HepG2 (cell line): ENCODE measurements around the gene TOGARAM1. TPM values are rescaled to one million over a fixed set of nuclear protein-coding genes. Genes with fewer than 3 reads are reported as not detected.

Experiments
- ATAC-seq: fragments of 200-7000 bp; cut with Tn5 transposase; 3 replicates; pipeline ENCODE4 v1.9.1; 2020; ENCODE audit warnings: mild to moderate bottlenecking, moderate library complexity
- BruUV-seq: library from RNA; stranded (reverse); fragments of 400-500 nt; replicated peaks from 2 replicates; lab custom pipeline; 2021; lab: Mats Ljungman, UMichigan
- CTCF ChIA-PET: fragments of 300-600 bp; formaldehyde crosslinking; extraction: SDS; loops from one replicate; lab custom pipeline; 2021; ENCODE audit warnings: low total read pairs, inconsistent platforms, low intra/inter-chr PET ratio; lab: Yijun Ruan, JAX
- POLR2A ChIA-PET: fragments of 350-600 bp; sonication (Branson Sonifier 250); formaldehyde crosslinking; loops from one replicate; lab custom pipeline; 2020; ENCODE audit warnings: antibody characterized with exemption, inconsistent platforms; lab: Yijun Ruan, JAX
- DNase-seq: peaks from one replicate; pipeline ENCODE4 v3.0.0-alpha.2; 2015; ENCODE audit warnings: low spot score
- FAIRE-seq: peaks from 3 replicates; lab custom pipeline; 2011; peaks lifted over from hg19 to GRCh38; lab: Jason Lieb, UNC
- H2AFZ ChIP-seq: one replicate; pipeline ENCODE4 v1.6.1; 2011; ENCODE audit warnings: low read length, inconsistent platforms
- H3K27ac ChIP-seq: fragments of 300-600 bp; 3 replicates; pipeline ENCODE4 v1.8.0; 2011; ENCODE audit warnings: mixed run types, mild to moderate bottlenecking, mixed read lengths, low read length, inconsistent platforms; ENCODE audit not compliant: insufficient read depth; ENCODE audit errors: extremely low read length
- H3K27me3 ChIP-seq, 2 experiments: fragments of 200-600 bp in 1 of 2; 2 replicates in 1 of 2; 3 replicates in 1 of 2; pipeline versions ENCODE4 v1.6.0 to v1.8.0; 2011; ENCODE audit warnings: low read length in 2 of 2, mild to moderate bottlenecking in 2 of 2, moderate library complexity in 2 of 2, inconsistent platforms in 1 of 2; ENCODE audit not compliant: insufficient read depth in 2 of 2, control insufficient read depth in 1 of 2
- H3K36me3 ChIP-seq, 2 experiments: fragments of 200-600 bp in 1 of 2; replicated peaks in 1 of 2; 2 replicates in 1 of 2; 3 replicates in 1 of 2; pipeline versions ENCODE4 v1.5.1 to v1.8.0; 2011; ENCODE audit warnings: low read length in 2 of 2, inconsistent platforms in 1 of 2; ENCODE audit not compliant: insufficient read depth in 2 of 2, control insufficient read depth in 1 of 2
- H3K4me1 ChIP-seq: 2 replicates; pipeline ENCODE4 v1.5.1; 2012; ENCODE audit warnings: low read length, inconsistent platforms; ENCODE audit not compliant: insufficient read depth
- H3K4me2 ChIP-seq: 2 replicates; pipeline ENCODE4 v1.6.0; 2011; ENCODE audit warnings: low read depth, low read length, inconsistent platforms
- H3K4me3 ChIP-seq, 3 experiments: fragments of 200-600 bp in 1 of 3; sonication (generic), shearing (Covaris generic) in 1 of 3; replicated peaks in 1 of 3; 2 replicates each; pipeline ENCODE4 v1.5.1; 2011 to 2016; ENCODE audit warnings: low read length in 3 of 3, inconsistent platforms in 2 of 3, low read depth in 2 of 3, mild to moderate bottlenecking in 2 of 3, control low read depth in 1 of 3, mixed read lengths in 1 of 3; ENCODE audit not compliant: insufficient read depth in 1 of 3
- H3K79me2 ChIP-seq: one replicate; pipeline ENCODE4 v1.6.1; 2011; ENCODE audit warnings: low read length, inconsistent platforms; ENCODE audit not compliant: insufficient read depth
- H3K9ac ChIP-seq: 2 replicates; pipeline ENCODE4 v1.6.0; 2011; ENCODE audit warnings: mild to moderate bottlenecking, low read depth, low read length, inconsistent platforms; ENCODE audit not compliant: insufficient read depth
- H3K9me3 ChIP-seq: 2 replicates; pipeline ENCODE4 v1.5.1; 2012; ENCODE audit warnings: mild to moderate bottlenecking, low read length
- H4K20me1 ChIP-seq: 2 replicates; pipeline ENCODE4 v1.6.0; 2011; ENCODE audit warnings: inconsistent platforms, mild to moderate bottlenecking, low read length, moderate library complexity; ENCODE audit not compliant: insufficient read depth
- ATF7-NPFF ChIP-seq: sonication (generic); formaldehyde crosslinking; IDR thresholded peaks from 2 replicates; pipeline ENCODE4 v1.8.1; 2023; ENCODE audit warnings: mild to moderate bottlenecking, low read depth, missing genetic modification reagents, moderate library complexity
- CCAR2 ChIP-seq: fragments of 200-400 bp; formaldehyde crosslinking; optimal IDR thresholded peaks from 2 replicates; pipeline ENCODE3; 2018; ENCODE audit warnings: low read depth, mild to moderate bottlenecking, low read length, moderate library complexity
- CEBPZ ChIP-seq: IDR thresholded peaks from 2 replicates; pipeline ENCODE4 v1.6.1; 2012; ENCODE audit warnings: low read length, improper control_type of control experiment
- GTF3A ChIP-seq: sonication (generic); formaldehyde crosslinking; conservative IDR thresholded peaks from 2 replicates; pipeline ENCODE4 v1.4.0; 2020; ENCODE audit warnings: mild to moderate bottlenecking, missing genetic modification reagents
- HNF1A ChIP-seq, 2 experiments: sonication (generic) in 1 of 2; formaldehyde crosslinking in 1 of 2; IDR thresholded peaks; 2 replicates each; pipeline versions ENCODE4 v1.4.0 to v1.6.1; 2016 to 2020; ENCODE audit warnings: borderline replicate concordance in 1 of 2, low read depth in 1 of 2, mild to moderate bottlenecking in 1 of 2, missing genetic modification reagents in 1 of 2
- HOXA3 ChIP-seq: sonication (generic); formaldehyde crosslinking; IDR thresholded peaks from 2 replicates; pipeline ENCODE4 v1.5.0; 2020; ENCODE audit warnings: missing genetic modification reagents
- RARG ChIP-seq: sonication (generic); formaldehyde crosslinking; IDR thresholded peaks from 2 replicates; pipeline ENCODE4 v1.4.0; 2020; ENCODE audit warnings: low read depth, mild to moderate bottlenecking, missing genetic modification reagents
- RBM22 ChIP-seq: fragments of 200-400 bp; formaldehyde crosslinking; optimal IDR thresholded peaks from 2 replicates; pipeline ENCODE3; 2017; ENCODE audit warnings: mild to moderate bottlenecking, low read length, moderate library complexity
- RCOR2 ChIP-seq: IDR thresholded peaks from 2 replicates; pipeline ENCODE4 v1.6.1; 2016; ENCODE audit warnings: missing biosample characterization, missing genetic modification reagents
- SIN3B ChIP-seq: fragments of 150-350 bp; IDR thresholded peaks from 2 replicates; pipeline ENCODE4 v1.6.1; 2014; ENCODE audit warnings: low read length
- USF2 ChIP-seq, 2 experiments: sonication (generic) in 1 of 2; formaldehyde crosslinking in 1 of 2; IDR thresholded peaks; 2 replicates each; pipeline versions ENCODE4 v1.5.1 to v1.6.1; 2011 to 2020; ENCODE audit warnings: borderline replicate concordance in 1 of 2, low read depth in 1 of 2, low read length in 1 of 2, mild to moderate bottlenecking in 1 of 2, missing genetic modification reagents in 1 of 2, moderate library complexity in 1 of 2
- YY1 ChIP-seq: IDR thresholded peaks from 2 replicates; pipeline ENCODE4 v1.6.1; 2011; ENCODE audit warnings: low read length, low read depth, moderate library complexity, mild to moderate bottlenecking; ENCODE audit not compliant: insufficient read depth, insufficient replicate concordance
- ZEB1 ChIP-seq: IDR thresholded peaks from 2 replicates; pipeline ENCODE4 v1.6.1; 2012; ENCODE audit warnings: mild to moderate bottlenecking, low read depth, inconsistent platforms; ENCODE audit not compliant: insufficient replicate concordance
- ZNF431 ChIP-seq: sonication (generic); formaldehyde crosslinking; IDR thresholded peaks from 2 replicates; pipeline ENCODE4 v1.9.0; 2022; ENCODE audit warnings: missing genetic modification reagents, low read depth, mild to moderate bottlenecking, borderline replicate concordance
- ZNF607 ChIP-seq: sonication (generic); formaldehyde crosslinking; IDR thresholded peaks from 2 replicates; pipeline ENCODE4 v1.5.1; 2020; ENCODE audit warnings: missing genetic modification reagents, mild to moderate bottlenecking, borderline replicate concordance
- WGBS: methylation state at CpG from one replicate; pipeline ENCODE4 v1.1.6; 2017; ENCODE audit warnings: low lambda C conversion rate; 5-methylcytosine and 5-hydroxymethylcytosine counted together
- in situ Hi-C: cut with HindIII; loops from 2 replicates; pipeline ENCODE4 v1.10.0; 2017; ENCODE audit warnings: low pct_unique_long_range_greater_than_20kb; ENCODE audit not compliant: extremely low pct_ligation_motif_present
- intact Hi-C: fragments of 100-400 bp; cut with micrococcal nuclease; formaldehyde crosslinking; loops from one replicate; pipeline ENCODE4 v1.10.0; 2022; ENCODE audit not compliant: unreplicated experiment
- polyA plus RNA-seq, 8 experiments: library from polyadenylated mRNA; depleted of rRNA in 3 of 8; stranded (reverse) in 7 of 8; unstranded in 1 of 8; fragments of >200 nt; fragmentation: Illumina TruSeq in 4 of 8; extraction: Trizol in 4 of 8; gene quantifications; 2 replicates each; pipeline versions ENCODE4 v1.2.1 to v1.2.3, GENCODE V29; 2011 to 2016; ENCODE audit warnings: low read depth in 4 of 8, missing spikeins in 1 of 8, mixed read lengths in 1 of 8; ENCODE audit not compliant: insufficient read depth in 1 of 8
- total RNA-seq, 5 experiments: library from RNA; depleted of rRNA; stranded (reverse); fragments of >200 nt; fragmentation: Illumina TruSeq; extraction: Trizol; gene quantifications; 2 replicates each; pipeline ENCODE4 v1.2.3, GENCODE V29; 2016; ENCODE audit warnings: low read depth in 1 of 5

Gene TOGARAM1
- total and polyA plus RNA-seq, 2 of the 13 experiments (the other 11 are each of a cell fraction or from before 2014, with no cell fraction given) = 5.6 to 9.8 TPM

- in situ Hi-C loops = no loop called here
- Histone ChIP-seq H3K4me2 (no peak overlapping the region), H4K20me1 (no peaks in the 10 kb centered on the region), H3K9me3 (no peaks in the 10 kb centered on the region), H3K4me1 (no peaks in the 10 kb centered on the region), H3K27me3 (no peaks in the 10 kb centered on the region), H3K36me3 (peaks cover 0 to 3% of the 10 kb centered on the region in 2 experiments; a peak in 1 of 5 replicates), H3K79me2 (no peaks in the 10 kb centered on the region), H3K27ac (no peak overlapping the region), H3K4me3 (no peak overlapping the region), H2AFZ (no peak overlapping the region), H3K9ac (no peak overlapping the region)
- FAIRE-seq (no peak), DNase-seq (no peak), ATAC-seq (no peak)
- intact Hi-C loops = no loop called here
- BruUV-seq = no TSS peak
- ChIA-PET CTCF (no interaction called here), POLR2A (no interaction called here)
- WGBS = 99% methylated on average over 3 of the region's 3 CpGs
- TF ChIP-seq SIN3B = no peak
- no peak for TF ChIP-seq USF2 (IDR thresholded peaks at IDR 0.05; ENCODE audit: low read depth, low read length)
- no peak for TF ChIP-seq USF2 (CRISPR knock-in tag; IDR thresholded peaks at IDR 0.05; ENCODE audit: borderline replicate concordance)
- no peak for TF ChIP-seq HOXA3
- no peak for TF ChIP-seq RCOR2
- TF ChIP-seq ZNF607 = no peak
- TF ChIP-seq RBM22 = no peak
- TF ChIP-seq GTF3A (CRISPR knock-in tag) = no peak
- TF ChIP-seq RARG (CRISPR knock-in tag) = no peak
- no peak for TF ChIP-seq YY1
- no peak for TF ChIP-seq ZEB1
- no peak for TF ChIP-seq CCAR2
- no peak for TF ChIP-seq CEBPZ
- no peak for TF ChIP-seq HNF1A (IDR thresholded peaks at IDR 0.05; ENCODE audit: low read depth)
- no peak for TF ChIP-seq HNF1A (CRISPR knock-in tag; IDR thresholded peaks at IDR 0.05; ENCODE audit: borderline replicate concordance)
- TF ChIP-seq ZNF431 (CRISPR knock-in tag) = no peak
- TF ChIP-seq ATF7-NPFF (CRISPR knock-in tag) = no peak
These were observed 53.1 kb downstream of the TOGARAM1 start for GRCh38 chr14:45015133-45015532.
